ENCODE measurements around the gene WNT3.
"Not testable (repeated sequence)": the region's sequence is repeated elsewhere in the genome, so short reads cannot be mapped to it uniquely, and the experiment has no call there.

The WNT3 gene

DNA sequence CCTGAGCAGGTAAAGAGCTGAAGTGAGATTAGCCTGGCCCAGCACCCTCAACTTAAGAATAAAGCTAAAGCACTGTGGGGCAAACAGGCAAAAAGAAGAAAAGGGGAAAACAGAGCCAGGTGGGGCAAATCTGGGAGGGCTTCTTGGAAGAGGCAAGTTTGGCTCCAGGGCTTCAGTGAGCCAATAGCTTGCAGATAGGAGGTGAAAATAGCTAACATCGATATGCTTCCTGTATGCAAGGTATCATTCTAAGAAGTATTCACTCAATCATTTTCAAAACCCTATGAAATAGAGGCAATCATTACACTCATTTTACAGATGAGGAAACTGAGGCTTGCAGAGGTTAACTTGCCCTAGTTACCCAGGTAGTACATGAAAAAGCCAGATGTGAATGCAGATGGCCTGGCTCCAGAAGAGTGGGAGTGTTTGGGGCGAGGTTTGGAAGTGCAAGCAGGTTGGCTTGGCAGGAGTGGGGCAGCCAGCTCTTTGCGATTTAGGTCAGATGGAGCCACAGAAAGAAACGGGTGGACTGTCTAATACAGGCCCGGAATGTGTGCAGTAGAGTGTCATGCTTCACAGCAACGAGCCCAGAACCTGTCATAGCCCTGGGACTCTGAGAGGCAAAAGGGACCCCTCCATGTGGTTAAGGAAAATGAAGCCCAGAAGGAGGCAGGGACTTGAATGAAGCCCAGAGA lies 5.7 kb downstream of the WNT3 start:
- no peak for DNase-seq

DNA sequence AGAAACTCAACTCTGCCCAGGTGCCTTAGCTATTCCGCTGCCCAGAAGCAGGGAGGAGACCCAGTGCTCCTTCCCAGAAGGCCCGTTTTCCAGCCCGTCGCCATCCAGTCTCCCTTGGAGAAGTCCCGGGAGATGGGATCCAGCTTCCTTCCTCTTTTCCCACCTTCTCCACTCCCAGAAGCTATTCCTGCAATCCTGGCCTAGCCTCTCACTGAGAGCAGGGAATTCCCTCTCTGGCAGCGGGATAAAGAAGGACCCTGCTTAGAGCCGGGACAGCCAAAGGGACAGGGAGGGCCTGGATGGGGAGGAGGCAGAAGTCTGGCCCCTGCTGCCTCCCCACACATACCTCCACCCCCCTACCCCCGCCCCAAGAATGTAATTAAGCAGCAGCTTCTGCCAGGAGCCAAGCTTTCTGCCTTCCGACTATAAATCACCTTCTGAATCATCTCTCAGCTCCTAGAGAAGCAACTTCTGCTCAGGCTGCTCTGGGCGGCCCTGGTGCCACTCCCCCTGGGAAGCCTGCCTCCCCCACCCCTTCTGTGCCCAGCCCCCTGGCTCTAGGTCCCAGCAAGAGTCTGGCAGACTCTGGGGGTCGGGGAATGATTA lies 6.4 kb downstream of the WNT3 start:
- DNase-seq, result no peak

DNA sequence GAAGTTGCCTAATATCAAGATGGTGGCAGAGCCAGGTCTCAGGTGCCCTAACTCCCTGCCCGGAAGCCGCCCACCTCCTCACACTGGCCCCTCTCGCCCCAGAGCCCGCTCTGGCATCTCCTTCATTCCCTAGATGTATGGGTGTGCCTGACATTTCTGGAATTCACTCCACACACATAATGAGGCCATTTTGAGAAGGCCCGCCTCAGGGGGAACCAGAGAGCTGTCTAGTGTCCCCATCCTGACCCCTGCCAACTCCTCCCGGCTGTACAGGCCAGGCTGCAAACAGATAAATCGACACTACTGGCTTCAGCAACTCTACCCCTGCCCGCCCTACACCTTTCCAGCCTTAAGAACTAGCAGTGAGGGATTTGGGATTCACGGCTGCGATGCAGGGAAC lies 7.7 kb downstream of the WNT3 start:
- no peak for DNase-seq

DNA sequence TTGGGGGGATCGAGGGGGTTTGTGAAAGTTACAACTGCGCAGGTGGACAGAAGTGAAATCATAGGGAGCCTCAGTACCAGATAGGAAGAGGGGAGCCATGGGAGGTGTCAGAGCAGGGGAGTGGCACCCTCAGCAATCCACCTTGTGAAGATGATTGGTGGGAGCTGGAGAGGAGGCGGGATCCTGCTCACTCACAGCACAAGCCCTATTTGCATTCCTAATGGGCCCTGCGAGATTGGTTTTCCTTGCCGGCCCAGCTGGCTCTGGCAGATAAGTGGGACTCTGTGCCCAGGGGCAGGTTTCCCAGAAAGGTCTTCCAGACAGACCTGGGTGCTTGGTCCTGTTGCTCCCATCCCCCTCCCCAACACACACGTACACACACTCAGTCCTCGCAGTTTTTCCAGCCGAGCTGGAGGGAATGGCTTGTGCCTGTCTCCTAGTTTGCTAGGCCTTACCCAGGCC lies 9.4 kb downstream of the WNT3 start:
- no peak for DNase-seq

DNA sequence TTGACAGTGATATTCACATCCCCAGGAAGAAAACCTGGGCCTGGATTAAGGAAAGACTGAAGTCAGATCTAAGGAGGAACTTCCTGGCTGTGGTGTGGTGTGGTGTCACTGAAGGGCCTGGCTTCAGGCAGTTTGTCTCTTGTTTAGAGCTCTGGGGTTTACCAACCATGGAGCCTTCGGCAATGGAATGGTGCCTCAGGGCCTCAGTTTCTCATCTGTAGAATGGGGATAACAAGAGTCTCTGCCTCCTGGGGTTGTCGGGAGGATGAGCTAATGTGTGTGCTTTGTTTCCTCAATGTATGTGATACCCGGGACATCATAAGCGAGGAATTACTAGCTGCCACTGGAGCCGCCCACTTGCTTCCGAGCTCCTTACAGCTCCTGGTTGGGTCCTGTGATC lies 12.7 kb downstream of the WNT3 start:
- DNase-seq, result no peak

DNA sequence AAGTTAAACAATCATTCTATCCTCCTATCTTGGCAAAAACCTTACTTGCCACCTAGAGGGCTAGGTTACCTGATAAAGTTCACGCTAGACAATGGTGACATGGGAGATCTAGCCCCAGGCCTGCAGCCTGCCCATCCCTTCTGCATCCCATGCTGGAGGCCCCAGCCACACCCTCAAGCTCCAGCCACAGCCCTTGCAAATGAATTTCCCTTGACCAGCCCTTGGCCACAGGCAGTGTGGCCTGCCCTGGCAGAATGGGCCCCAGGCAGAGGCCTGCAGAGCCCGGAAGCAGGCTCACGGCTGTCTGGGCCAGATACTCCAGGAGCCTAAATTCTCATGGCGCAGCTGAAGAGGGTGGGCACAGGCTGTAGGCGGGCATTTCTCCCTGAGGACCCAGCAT lies 14.9 kb downstream of the WNT3 start:
- DNase-seq, result no peak

DNA sequence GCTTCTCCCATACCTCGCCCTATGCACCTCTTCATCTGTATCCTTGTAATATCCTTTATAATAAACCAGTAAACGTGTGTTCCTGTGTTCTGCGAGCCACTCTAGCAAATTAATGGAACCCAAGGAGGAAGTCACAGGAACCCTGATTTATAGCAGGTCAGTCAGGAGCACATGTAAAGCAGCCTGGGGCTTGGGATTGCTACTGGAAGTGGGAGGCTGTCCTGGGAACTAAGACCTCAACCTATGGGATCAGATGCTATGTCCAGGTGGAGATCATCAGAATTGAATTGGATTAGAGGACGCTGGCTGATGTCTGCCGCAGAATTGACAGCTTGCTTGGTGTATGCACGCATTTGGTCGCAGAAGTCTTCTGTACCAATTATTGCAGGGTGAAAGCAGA lies 15.7 kb downstream of the WNT3 start:
- no peak for DNase-seq

DNA sequence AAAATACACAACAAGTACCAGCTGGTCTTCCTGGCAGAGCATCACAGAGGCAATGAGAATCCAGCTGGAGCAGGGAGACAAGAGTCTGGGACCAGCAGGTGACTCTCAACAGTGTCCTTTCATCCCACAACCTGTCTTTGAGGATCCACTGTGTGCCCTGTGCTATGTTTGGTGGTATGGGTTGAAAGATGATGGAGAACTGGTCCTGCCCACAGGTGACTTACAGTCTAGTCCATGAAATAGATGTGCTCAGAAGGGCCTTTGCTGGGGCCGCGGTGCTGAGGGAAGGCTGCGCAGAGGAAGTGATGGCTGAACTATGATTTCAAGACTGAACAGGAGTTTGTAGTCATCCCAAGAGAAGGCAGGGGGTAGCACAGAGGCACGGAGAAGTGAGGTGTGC lies 17.9 kb downstream of the WNT3 start:
- DNase-seq, result no peak

DNA sequence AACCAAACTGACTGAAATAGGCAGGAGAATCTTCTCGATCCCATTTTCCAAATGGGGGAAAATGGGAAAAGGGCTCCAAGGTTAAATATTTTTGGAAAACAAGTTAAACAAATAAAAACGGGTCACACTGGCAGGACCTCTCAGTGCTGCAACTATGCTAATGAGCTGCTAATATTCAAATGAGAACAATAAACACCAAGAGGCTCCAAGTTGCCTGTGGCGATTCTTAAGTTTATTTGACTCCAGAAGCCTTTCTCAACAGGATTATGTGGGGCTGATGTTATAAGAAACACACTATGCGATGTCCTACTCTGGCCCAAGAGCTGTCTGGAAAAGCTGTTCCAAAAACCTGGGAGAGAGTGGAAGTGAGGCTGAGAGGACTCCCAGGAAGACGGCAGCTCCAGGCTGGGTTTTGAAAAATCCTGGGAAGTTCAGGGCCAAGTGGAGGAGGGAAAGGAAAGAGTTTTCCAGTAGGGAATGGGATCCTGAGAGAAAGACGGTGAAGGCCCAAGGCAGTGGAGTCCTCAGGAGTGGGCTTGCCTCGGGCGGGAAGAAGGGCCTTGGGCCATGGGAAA lies 21.4 kb downstream of the WNT3 start:
- DNase-seq, result no peak

DNA sequence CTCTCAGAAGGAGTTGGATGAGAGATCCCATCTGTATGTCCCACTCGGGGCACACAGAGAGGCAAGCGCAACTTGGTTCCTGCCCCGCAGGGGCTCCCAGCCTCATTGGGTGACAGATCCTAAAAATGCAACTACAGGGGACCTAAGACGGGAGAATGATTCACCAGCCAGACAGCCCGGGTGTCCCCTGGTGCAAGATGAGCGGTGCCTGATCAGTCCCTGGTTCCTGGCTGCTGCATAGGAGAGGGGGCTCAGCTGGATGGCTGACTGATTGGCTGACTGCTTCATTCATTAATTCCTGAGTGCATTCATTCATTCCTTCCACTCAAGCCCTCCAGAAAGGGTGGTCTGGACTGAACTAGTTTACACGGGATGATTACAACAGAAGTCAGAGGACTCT lies 22.0 kb downstream of the WNT3 start:
- no peak for DNase-seq

DNA sequence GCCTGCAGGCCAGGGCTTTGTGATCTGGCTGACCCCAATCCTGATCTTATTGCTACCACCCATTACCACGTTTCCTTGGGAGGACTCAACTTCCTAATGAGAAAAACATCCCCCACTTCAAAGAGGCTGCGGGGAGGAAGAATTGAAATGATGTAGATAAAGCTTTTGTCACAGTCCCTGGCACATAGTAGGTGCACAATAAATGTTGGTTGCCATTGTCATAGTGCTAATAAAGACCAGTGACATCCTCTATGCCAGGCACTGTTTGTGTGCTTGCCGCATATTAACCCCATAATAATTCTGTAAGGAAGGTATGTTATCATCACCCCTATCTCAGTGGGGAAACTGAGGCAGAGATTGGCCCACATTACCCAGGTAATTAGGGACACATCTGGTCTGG lies 22.4 kb downstream of the WNT3 start:
- DNase-seq, result no peak

DNA sequence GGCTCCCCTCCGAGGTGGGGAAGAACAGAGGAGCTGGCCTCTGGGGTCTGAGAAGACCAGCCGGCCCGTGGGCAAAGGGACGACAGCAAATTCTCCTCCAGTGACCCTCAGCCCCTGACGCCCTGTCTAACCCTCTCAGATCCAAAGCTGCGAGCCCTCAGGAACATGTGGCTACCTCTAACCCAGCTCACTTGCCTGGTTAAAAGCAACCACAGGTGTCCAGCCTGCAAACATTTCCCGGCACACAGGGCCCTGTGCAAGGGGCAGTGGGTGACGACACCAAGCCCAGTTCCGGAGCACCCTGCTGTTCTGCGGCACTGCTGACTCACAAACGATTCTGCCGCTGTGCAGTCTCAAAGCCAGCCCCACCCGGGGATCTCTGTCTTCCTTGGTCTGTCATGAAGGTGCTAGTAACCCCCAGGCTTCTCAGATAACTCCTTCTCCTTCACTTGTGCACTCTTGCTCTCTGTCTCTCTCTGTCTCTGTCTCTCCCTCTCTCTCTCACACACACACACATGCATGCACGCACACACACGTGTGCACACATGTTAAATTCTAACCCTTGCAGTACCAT lies 23.0 kb downstream of the WNT3 start:
- DNase-seq, result no peak

DNA sequence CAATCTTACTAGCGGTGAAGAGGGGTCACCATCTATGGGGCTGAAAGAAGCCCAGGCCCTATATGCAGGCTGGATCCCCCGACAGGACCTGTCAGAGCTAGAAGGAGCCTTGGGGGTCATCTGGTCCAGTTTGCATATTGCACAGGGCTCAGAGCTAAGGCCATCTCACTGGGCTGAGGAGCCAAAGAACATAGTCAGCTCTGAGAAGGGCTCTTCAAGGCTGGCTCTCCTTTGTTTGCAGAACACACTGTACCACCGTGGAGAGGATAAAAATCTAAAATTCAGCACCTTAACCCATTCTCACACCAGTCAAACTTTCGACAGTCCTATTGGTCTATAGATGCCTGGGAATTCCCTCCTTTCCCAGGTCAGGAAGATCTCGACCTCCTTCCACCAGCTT lies 24.2 kb downstream of the WNT3 start:
- DNase-seq, result no peak

DNA sequence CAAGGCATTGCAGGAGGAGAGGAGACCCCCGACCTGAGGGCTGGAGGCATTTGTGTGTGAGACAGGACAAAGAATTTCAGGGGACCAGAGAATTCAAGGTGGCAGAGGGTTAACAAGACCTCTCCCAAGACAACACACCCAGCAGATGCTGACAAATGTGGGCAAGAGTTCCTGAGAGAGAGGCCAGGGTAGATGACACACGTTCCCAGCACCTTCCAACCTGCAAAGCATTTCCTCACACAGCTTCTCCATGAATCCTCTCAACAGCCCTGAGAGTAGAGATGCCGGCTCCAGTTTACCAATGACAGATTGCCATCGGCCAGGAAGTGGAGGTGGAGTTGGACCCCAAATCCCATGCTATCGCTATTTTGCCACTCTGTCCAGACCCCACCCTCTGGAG lies 25.0 kb downstream of the WNT3 start:
- no peak for DNase-seq

DNA sequence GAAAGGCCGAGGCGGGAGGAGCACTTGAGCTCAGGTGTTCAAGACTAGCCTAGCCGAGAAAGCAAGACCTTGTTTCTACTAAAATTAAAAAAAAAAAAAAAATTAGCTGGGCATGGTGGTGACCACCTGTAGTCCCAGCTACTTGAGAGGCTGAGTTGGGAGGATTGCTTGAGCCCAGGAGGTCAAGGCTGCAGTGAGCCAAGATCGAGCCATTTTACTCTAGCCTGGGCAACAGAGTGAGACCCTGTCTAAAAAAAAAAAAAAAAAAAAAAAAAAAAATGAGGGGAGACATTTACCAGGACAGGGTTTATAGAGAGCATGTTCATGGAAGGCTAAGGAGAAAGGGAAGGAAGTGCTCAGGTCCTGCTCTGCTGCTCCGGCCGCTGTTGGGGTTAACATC lies 25.5 kb downstream of the WNT3 start:
- DNase-seq, result not testable (repeated sequence)

DNA sequence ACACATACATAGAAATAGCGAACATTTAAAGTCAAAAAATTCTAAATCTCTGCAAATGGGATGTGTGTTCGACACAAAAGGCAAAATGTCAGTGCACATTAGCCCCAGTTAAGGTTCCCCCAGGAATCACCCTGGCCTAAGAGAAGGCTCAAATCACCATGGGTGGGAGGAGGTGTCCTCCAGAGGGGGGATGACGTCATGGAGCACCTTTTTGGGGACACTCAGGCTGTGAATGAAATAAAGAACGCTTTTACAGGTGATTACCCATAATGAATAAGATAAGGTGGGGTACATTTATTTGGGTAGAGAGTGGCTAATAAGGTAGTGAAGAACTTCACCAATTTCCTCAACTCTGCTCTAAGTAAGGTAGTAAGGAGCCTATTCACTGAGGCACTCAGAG lies 26.4 kb downstream of the WNT3 start:
- no peak for DNase-seq

DNA sequence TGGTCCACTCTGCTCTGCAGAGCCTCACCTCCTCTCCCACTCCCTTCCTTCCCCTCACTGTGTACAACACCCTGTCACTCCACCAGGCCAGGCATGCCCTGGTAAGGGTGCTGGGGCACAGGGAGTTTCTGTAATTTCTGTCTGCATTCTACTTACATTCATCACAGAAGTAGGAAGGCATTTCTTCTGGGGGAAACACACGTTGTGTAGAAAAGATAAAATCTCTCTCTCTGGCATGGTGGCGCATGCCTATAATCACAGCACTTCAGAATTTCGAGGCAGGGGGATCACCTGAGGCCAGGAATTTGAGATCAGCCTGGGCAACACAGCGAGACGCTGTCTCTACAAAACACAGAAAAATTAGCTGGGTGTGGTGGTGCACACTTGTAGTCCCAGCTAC lies 27.0 kb downstream of the WNT3 start:
- no peak for DNase-seq

DNA sequence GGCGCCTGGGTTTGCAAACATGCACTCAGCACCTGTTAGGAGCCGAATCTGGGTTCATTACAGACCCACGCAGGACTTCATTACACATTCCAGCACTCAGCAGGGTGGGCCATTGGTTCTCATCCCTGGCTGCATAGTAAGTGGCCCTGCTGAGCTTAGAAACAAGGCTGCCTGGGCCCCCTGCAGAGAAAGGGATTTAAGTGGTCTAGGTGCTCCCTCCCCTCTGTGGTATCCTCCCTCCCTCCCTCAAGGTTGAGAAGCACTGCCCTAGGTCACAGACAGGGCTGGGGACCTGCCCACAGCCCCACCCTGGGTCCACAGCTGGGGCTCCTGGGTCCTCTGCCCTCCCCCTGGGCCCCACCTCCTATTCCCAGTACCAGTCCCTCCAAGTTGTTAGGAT lies 28.3 kb downstream of the WNT3 start:
- no peak for DNase-seq

DNA sequence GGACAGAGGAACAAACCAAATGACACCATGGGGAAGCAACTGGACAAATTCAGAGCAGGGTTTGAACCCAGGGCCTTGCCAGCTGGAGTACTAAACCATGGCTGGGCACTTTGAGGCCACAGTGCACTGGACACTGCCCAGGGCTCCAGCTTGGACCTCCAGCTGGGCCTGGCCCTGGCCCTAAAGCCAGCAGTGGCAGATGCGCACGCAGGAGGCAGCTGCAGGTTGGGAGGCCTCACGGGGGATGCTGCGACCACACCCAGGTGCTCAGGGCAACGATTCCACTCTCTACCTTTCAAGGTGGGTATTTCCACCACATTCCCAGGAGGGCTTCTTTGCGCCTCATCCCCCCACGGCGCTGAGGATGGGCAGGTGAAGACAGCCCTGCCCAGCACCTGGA lies 28.9 kb downstream of the WNT3 start:
- no peak for DNase-seq

DNA sequence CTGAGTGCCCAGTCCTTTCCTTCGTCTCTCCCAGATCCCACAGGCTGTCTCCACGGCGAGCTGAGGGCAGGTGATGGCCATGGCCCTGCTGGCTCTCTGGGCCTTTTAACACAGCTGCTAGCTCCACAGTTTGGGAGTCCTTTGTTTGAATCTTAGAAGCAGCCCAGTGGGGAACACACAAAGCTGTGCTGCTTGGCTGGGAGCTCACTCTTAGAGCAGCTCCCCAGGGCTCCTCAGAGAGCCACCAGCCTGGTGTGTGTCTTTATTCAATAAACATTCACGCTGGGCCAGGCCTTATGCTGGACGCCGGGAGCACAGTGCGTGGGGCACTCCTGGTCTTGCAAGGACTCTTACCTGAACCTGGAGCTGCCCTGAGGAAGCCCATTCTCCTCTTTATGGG lies 29.7 kb downstream of the WNT3 start:
- DNase-seq, result no peak

DNA sequence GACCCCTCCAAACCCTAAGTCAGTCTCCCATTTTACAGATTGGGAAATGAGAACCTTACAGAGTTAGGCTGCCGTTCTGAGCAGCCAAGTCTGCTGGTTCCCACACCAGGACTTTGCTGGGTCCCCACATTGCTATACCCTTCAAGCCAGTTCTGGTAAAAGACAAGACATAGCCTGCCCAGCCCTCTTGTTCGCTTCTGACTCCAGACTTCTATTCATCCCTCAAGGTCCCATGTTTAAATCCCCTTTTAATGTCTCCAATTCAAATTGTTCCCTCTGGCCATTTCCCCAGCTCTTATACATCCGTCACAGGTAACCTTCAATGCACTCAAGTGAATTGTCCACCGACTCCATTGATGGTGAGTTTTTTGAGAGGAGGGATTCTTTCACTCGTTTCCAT lies 30.2 kb downstream of the WNT3 start:
- no peak for DNase-seq

DNA sequence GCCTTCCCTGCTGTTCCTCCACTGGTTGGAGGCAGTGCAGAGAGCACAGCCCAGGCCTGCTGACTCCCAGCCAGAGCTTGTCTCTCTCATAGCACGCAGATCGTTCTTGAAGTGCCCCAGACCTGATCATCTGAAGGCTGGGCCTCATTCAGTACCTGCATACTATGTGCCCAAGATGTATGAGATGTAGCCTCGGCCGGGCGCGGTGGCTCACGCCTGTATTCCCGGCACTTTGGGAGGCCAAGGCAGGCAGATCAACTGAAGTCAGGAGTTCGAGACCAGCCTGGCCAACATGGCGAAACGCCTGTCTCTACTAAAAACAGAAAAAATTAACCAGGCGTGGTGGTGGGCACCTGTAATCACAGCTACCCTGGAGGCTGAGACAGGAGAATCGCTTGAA lies 31.0 kb downstream of the WNT3 start:
- DNase-seq, result no peak

DNA sequence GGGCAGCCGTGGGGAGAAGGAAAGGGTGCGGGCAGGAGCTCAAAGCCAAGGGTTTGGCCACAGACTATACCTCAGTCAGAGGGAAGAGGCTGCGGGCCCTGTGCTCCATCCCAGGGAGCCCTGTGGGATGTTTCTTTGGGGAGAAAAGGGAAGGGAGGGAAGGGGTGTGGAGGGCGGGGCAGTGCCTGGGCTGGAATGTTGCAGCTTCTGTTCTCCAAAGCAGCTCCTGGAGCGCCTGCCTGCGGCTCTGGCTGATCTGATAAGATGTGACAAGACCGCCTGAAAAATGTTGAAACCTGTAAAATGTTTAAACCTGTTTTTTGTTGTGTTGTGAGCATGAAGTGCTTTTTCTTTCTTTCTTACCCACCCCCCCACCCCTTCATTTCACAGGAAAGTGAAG lies 32.8 kb downstream of the WNT3 start:
- no peak for DNase-seq

DNA sequence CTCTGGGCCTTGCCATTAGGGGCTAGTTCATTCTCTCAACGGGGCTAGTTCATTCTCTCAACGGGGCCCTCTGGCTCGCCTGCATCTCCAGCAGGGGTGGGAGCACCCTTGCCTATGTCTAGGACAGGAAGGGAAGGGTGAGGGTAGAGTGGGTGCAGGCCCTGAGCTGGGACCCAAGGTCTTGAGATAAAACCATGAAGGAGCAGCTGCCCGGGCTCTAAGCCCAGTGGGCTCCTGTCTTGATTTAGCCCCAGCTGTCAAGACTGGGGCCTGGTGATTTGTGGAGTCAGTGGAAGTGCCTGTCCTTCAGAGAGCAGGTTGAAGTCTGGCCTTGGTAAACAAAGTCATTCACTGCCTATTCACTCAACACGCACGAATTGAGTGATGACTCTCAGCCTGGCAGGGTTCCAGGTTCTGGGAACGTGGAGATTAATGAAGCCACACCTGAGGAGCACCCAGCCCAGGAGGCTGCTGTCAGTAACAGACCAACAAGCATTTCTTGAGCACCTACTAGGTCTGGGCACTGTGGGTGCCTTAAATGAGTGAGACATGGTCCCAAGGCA lies 35.4 kb downstream of the WNT3 start:
- no peak for DNase-seq

All from effector CD4-positive, alpha-beta T cell (primary cell).